ENCODE results near the gene SPNS1. TPM values are rescaled to one million over a fixed set of nuclear protein-coding genes. Genes with fewer than 3 reads are reported as not detected.
"Not testable (repeated sequence)": the region's sequence is repeated elsewhere in the genome, so short reads cannot be mapped to it uniquely, and the experiment has no call there.

Gene SPNS1
- total and polyA plus RNA-seq, 8 donors, result 12.6 to 57.6 (median 15.2) TPM

GRCh38 chr16:28974007-28974436, 556 bp upstream of the SPNS1 start:
- no peaks in the 10 kb centered on the region for H3K36me3 ChIP-seq
- peaks cover 0 to 9% (median 6%) of the 10 kb centered on the region in 3 donors for H3K4me1 ChIP-seq
- FAIRE-seq (no peak), DNase-seq (peak in 5 of 6 donors; percentile 24 to 63 (median 43)), ATAC-seq (peak; percentile 36 to 70 (median 59))
- intact Hi-C loops (cut with DNase I), result no loop called here
- 1% methylated on average over 17 of the region's 17 CpGs for WGBS, 2 donors
- peak overlapping the region in 3 of 4 donors; percentile 38 to 61 (median 59) for H3K27ac ChIP-seq
- H3K9me3 ChIP-seq, result no peaks in the 10 kb centered on the region
- no peaks in the 10 kb centered on the region for H3K27me3 ChIP-seq
- H3K4me3 ChIP-seq, result peak overlapping the region; percentile 90 to 99 (median 94)
- peak in 2 of 4 donors; percentile 24 to 29 for TF ChIP-seq CTCF (IDR thresholded peaks at IDR 0.05)

- peak overlapping the region; percentile 90 to 99 (median 94) for H3K4me3 ChIP-seq
- H3K36me3 ChIP-seq, result no peaks in the 10 kb centered on the region
- ATAC-seq, result peak in 1 of 4 donors; percentile 4
- 5% methylated on average over 30 of the region's 30 CpGs for WGBS, 2 donors
- H3K9me3 ChIP-seq, result no peaks in the 10 kb centered on the region
- DNase-seq, result peak in 2 of 6 donors; percentile 23 to 46
- no peak for FAIRE-seq
- H3K27me3 ChIP-seq, result no peaks in the 10 kb centered on the region
- peak overlapping the region in 1 of 4 donors; percentile 30 for H3K27ac ChIP-seq
- no peak for TF ChIP-seq CTCF (IDR thresholded peaks at IDR 0.05)
- intact Hi-C loops (cut with DNase I), result no loop called here
- peaks cover 0 to 9% (median 6%) of the 10 kb centered on the region in 3 donors for H3K4me1 ChIP-seq
Measured at GRCh38 chr16:28975158-28975599, 601 bp downstream of the SPNS1 start.

- H3K4me3 ChIP-seq, result no peak overlapping the region
- H3K27ac ChIP-seq, result no peak overlapping the region
- no peak for FAIRE-seq
- peak in 1 of 4 donors; percentile 17 for ATAC-seq
- H3K4me1 ChIP-seq, result peaks cover 0 to 9% (median 6%) of the 10 kb centered on the region in 3 donors
- DNase-seq, result peak in 1 of 6 donors; percentile 20
- 62 to 69% methylated on average over 10 to 11 of the region's 11 CpGs for WGBS, 2 donors
- TF ChIP-seq CTCF (IDR thresholded peaks at IDR 0.05), result peak; percentile 42 to 56 (median 48)
- H3K9me3 ChIP-seq, result no peaks in the 10 kb centered on the region
- H3K36me3 ChIP-seq, result no peaks in the 10 kb centered on the region
- no peaks in the 10 kb centered on the region for H3K27me3 ChIP-seq
- intact Hi-C loops (cut with DNase I), result no loop called here
Measured at GRCh38 chr16:28977703-28978662, 3.4 kb downstream of the SPNS1 start.

GRCh38 chr16:28980330-28980729, 5.8 kb downstream of the SPNS1 start:
- H3K4me1 ChIP-seq; H3K4me3 ChIP-seq; intact Hi-C loops (cut with DNase I); FAIRE-seq; DNase-seq; ATAC-seq; H3K27me3 ChIP-seq; H3K27ac ChIP-seq; H3K9me3 ChIP-seq: not testable (repeated sequence)
- WGBS, 2 donors, result 86 to 96% methylated on average over 6 to 7 of the region's 7 CpGs
- H3K36me3 ChIP-seq, result peaks cover 0 to 11% (median 0%) of the 10 kb centered on the region in 3 donors

GRCh38 chr16:28980929-28981328, 6.4 kb downstream of the SPNS1 start:
- 96 to 97% methylated on average over 7 of the region's 7 CpGs for WGBS, 2 donors
- Histone ChIP-seq H3K9me3 (no peaks in the 10 kb centered on the region), H3K27ac (no peak overlapping the region), H3K27me3 (no peaks in the 10 kb centered on the region), H3K4me1 (peaks cover 0 to 2% (median 0%) of the 10 kb centered on the region in 3 donors), H3K4me3 (no peak overlapping the region), H3K36me3 (peaks cover 0 to 11% (median 0%) of the 10 kb centered on the region in 3 donors)
- FAIRE-seq, result no peak
- intact Hi-C loops (cut with DNase I), result no loop called here
- DNase-seq, result no peak
- TF ChIP-seq CTCF (IDR thresholded peaks at IDR 0.05), result no peak
- ATAC-seq, result no peak

All from pancreas (tissue), 10 donors.